GM10266 (cell line): ENCODE results near the gene PHC3.

Experiments
- DNase-seq: peaks from one replicate; pipeline ENCODE4 v3.0.0; 2012; ENCODE audit errors: extremely low spot score
- CTCF ChIP-seq: IDR thresholded peaks from 2 replicates; pipeline ENCODE4 v1.5.1; 2012; ENCODE audit warnings: mild to moderate bottlenecking, low read depth; ENCODE audit not compliant: control insufficient read depth, insufficient read depth; ENCODE audit errors: missing control alignments

Gene PHC3

GRCh38 chr3:170078620-170079281 is 102.8 kb downstream of the PHC3 start:
- peak; percentile 13 for TF ChIP-seq CTCF
- no peak for DNase-seq

- TF ChIP-seq CTCF, result no peak
- no peak for DNase-seq
Observed at GRCh38 chr3:170077361-170077760, 104.2 kb downstream of the PHC3 start.

GRCh38 chr3:170076715-170077238 is 104.8 kb downstream of the PHC3 start:
- TF ChIP-seq CTCF, result no peak
- no peak for DNase-seq

GRCh38 chr3:170075441-170076091 is 106.0 kb downstream of the PHC3 start:
- no peak for TF ChIP-seq CTCF
- no peak for DNase-seq

- DNase-seq, result no peak
- TF ChIP-seq CTCF, result no peak
Observed at GRCh38 chr3:170064108-170064507, 117.4 kb downstream of the PHC3 start.

- DNase-seq, result no peak
- no peak for TF ChIP-seq CTCF
Observed at GRCh38 chr3:170063691-170064090, 117.8 kb downstream of the PHC3 start.

- TF ChIP-seq CTCF, result no peak
- DNase-seq, result no peak
Observed at GRCh38 chr3:170062769-170063168, 118.8 kb downstream of the PHC3 start.
